Urinary bladder (tissue), 4 donors: ENCODE data around the gene PKN2. TPM values are rescaled to one million over a fixed set of nuclear protein-coding genes. Genes with fewer than 3 reads are reported as not detected.

ENCODE experiments used
- DNase-seq: peaks from one replicate; pipeline ENCODE4 v3.0.0-alpha.2; 2015; ENCODE audit errors: extremely low spot score
- H3K27ac ChIP-seq: one replicate; pipeline ENCODE4 v1.5.1; 2013; ENCODE audit warnings: low read depth, mild to moderate bottlenecking, moderate library complexity
- H3K36me3 ChIP-seq: one replicate; pipeline ENCODE4 v1.6.1; 2013; ENCODE audit warnings: mild to moderate bottlenecking, moderate library complexity; ENCODE audit not compliant: insufficient read depth
- H3K4me1 ChIP-seq: one replicate; pipeline ENCODE4 v1.6.1; 2013; ENCODE audit warnings: mild to moderate bottlenecking, moderate library complexity; ENCODE audit not compliant: insufficient read depth
- H3K4me3 ChIP-seq: one replicate; pipeline ENCODE4 v1.5.1; 2013; ENCODE audit warnings: low read depth, low read length
- WGBS: extraction: QIAGEN DNeasy Blood & Tissue Kit; methylation state at CpG from one replicate; pipeline ENCODE4 v1.1.7; 2013; 5-methylcytosine and 5-hydroxymethylcytosine counted together
- polyA plus RNA-seq: library from polyadenylated mRNA; stranded (reverse); fragments of 200-250 nt; gene quantifications from one replicate; pipeline ENCODE4 v1.2.3, GENCODE V29; 2013
- total RNA-seq: library from RNA; depleted of rRNA; stranded (reverse); fragments of >200 nt; gene quantifications from one replicate; pipeline ENCODE4 v1.2.3, GENCODE V29; 2014
- donor health status: healthy with polysubstance abuse.
- donor health status: healthy.

The PKN2 gene
- total and polyA plus RNA-seq, 2 donors, result 15.8 to 113 TPM

- H3K4me1 ChIP-seq, result no peaks in the 10 kb centered on the region
- H3K36me3 ChIP-seq, result no peaks in the 10 kb centered on the region
- H3K27ac ChIP-seq, result no peak overlapping the region
- no peak overlapping the region for H3K4me3 ChIP-seq
- no peak for DNase-seq
Measured at GRCh38 chr1:88659552-88659951, 24.5 kb upstream of the PKN2 start.

DNA sequence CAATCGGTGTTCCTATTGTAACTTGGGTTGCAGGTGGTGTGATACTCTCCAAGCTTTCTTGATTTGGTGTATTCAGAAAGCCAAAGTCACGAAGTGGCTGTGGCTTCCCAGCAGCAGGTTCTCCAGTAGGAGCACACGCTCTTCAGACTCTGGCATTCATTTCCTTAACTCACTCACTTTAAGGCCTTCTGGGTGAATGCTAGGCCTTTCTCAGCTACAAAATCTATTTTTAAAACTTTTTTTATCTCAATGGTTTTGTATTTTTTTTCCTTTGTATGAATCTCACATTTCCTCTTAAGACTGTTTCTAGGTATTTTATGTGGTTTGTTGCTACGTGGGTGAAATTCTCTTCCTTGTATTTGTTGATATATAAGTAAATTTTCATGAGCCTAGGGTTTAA, 22.9 kb upstream of the PKN2 start:
- 61% methylated on average over 4 of the region's 4 CpGs for WGBS

DNA sequence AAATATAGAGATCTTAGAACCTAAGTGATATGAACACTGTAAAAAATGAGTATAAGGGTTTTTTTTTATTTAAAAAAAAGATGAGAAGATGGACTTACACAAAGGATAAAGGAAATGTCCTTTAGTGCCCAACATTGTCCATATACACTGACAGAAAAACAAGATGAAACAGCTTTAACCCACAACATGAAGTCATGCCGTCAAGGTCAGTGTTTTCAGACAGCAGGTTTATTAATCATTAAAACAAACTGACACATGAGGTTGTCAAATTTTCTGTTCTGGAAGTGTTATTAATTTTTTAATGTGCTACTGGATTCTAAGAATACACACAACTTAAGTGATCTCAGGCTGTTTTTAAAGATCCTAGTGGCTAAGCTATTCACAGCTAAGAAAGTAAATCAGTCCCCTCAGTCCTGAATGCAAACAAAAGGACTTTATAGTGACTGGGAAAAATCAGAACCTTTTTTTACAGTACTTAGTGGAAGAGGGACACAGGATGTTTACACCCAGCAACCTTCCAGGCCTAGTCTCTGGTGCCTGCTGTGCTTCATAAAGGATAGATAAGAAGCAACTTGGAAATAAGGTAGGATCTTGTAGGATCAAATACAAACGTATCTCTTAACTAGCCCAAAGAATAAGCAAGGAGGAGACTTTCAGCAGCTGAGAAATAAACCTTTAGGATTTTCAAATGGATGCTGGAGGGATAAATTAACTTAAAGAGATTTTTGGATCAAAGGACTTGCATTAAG, 21.9 kb upstream of the PKN2 start:
- no peak overlapping the region for H3K27ac ChIP-seq
- H3K36me3 ChIP-seq, result no peaks in the 10 kb centered on the region
- no peak overlapping the region for H3K4me3 ChIP-seq
- no peaks in the 10 kb centered on the region for H3K4me1 ChIP-seq
- 33% methylated on average over 2 of the region's 2 CpGs for WGBS
- no peak for DNase-seq

More for the DNA sequence above, 22.9 kb upstream of the PKN2 start:
- Histone ChIP-seq H3K4me3 (no peak overlapping the region), H3K36me3 (no peaks in the 10 kb centered on the region), H3K27ac (no peak overlapping the region), H3K4me1 (no peaks in the 10 kb centered on the region)
- DNase-seq, result no peak

DNA sequence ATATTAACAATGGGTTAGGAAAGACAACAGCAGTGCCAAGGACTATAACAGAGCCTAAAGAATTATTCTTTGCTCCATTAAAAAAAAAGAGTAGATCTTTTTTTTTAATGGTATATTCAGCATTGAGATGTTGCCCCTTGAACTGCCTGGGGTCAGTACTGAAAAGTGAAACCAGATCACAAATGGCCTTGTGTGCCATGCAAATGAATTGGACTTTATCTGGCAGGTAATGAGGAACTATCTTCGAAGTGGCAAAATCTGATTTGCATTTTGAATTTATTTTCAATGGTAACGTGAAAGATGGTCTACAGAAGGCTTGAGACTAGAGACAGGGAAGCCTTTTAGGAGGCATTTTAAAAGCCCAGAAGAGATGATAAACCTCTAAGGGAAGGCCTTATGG, 21.4 kb upstream of the PKN2 start:
- Histone ChIP-seq H3K4me1 (no peaks in the 10 kb centered on the region), H3K27ac (no peak overlapping the region), H3K36me3 (no peaks in the 10 kb centered on the region), H3K4me3 (no peak overlapping the region)
- 47% methylated on average over 2 of the region's 2 CpGs for WGBS
- no peak for DNase-seq

- no peak overlapping the region for H3K27ac ChIP-seq
- H3K4me1 ChIP-seq, result no peaks in the 10 kb centered on the region
- no peaks in the 10 kb centered on the region for H3K36me3 ChIP-seq
- whole genome bisulfite sequencing, result 91% methylated on average over 3 of the region's 3 CpGs
- no peak for DNase-seq
- H3K4me3 ChIP-seq, result no peak overlapping the region
Measured at GRCh38 chr1:88668405-88668804, 15.7 kb upstream of the PKN2 start.

DNA sequence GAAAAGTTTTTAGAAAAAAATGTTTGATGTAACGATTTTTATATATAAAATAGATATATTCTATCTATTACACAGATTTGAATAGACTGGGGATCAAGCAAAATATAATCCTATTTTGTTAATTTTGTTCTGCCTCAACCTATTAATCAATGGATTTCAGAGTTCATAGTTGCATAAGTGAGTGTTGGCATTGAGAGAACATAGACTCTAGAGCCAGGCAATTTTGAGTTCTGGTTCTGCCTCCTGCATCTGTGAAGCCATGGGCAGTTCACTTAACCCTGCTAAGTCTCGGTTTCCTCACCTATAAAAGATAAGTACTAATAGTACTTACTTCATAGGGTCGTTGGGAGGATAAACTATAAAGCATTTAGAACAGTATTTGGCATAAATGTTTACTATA, 13.6 kb upstream of the PKN2 start:
- 67% methylated on average over 3 of the region's 3 CpGs for WGBS
- no peaks in the 10 kb centered on the region for H3K4me1 ChIP-seq
- H3K36me3 ChIP-seq, result no peaks in the 10 kb centered on the region
- DNase-seq, result no peak
- H3K27ac ChIP-seq, result no peak overlapping the region
- no peak overlapping the region for H3K4me3 ChIP-seq

- Histone ChIP-seq H3K27ac (no peak overlapping the region), H3K4me1 (peaks cover 2% of the 10 kb centered on the region), H3K4me3 (no peak overlapping the region), H3K36me3 (no peaks in the 10 kb centered on the region)
- DNase-seq, result no peak
Measured at GRCh38 chr1:88673446-88673845, 10.6 kb upstream of the PKN2 start.

DNA sequence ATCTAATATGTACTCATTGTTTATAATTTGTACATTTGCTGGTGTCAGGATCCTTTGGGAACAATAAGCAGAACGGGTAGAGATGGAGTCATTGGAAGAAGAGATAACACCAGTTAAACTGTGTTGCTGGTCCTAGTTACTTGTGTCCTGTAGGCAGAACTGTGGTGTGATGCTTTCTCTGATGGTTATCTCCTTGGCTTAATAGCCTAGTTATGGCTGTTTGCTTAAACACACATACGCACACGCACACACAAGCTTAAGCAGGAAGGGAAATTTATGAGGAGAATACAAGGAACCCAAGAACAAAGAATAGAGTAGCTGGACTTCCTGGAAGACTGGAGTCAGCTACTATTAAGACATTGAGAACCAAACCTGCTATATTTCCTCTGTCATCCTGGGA, 5.7 kb upstream of the PKN2 start:
- H3K27ac ChIP-seq, result no peak overlapping the region
- peaks cover 2% of the 10 kb centered on the region for H3K4me1 ChIP-seq
- no peak for DNase-seq
- WGBS, result 57% methylated on average over 3 of the region's 3 CpGs
- H3K4me3 ChIP-seq, result no peak overlapping the region
- H3K36me3 ChIP-seq, result no peaks in the 10 kb centered on the region

DNA sequence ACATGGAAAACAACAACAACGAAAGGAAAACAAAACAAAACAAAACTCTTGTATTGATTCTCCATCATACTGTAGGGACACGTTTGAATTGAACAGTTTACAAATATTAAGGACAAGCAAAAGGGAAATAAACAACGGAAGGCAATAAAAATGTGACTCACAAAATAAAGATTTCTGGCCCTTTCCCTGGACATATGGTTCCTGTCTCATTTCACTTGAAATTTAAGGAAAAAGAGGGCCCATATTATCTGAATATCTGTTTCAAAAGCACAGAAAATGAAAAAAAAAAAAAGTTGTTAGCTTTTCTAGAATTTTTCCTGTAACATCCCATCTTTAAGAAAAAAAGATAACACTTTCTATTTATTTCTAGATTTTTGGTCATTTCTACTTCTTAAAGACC, 3.6 kb upstream of the PKN2 start:
- WGBS, result 31% methylated on average over 3 of the region's 3 CpGs

GRCh38 chr1:88680911-88681622, 3.0 kb upstream of the PKN2 start:
- 92% methylated on average over 3 of the region's 3 CpGs for WGBS
- no peak overlapping the region for H3K27ac ChIP-seq
- peaks cover 2% of the 10 kb centered on the region for H3K4me1 ChIP-seq
- no peak overlapping the region for H3K4me3 ChIP-seq
- no peaks in the 10 kb centered on the region for H3K36me3 ChIP-seq
- no peak for DNase-seq

More for the DNA sequence above, 3.6 kb upstream of the PKN2 start:
- H3K36me3 ChIP-seq, result no peaks in the 10 kb centered on the region
- no peak overlapping the region for H3K4me3 ChIP-seq
- DNase-seq, result no peak
- peaks cover 2% of the 10 kb centered on the region for H3K4me1 ChIP-seq
- no peak overlapping the region for H3K27ac ChIP-seq

DNA sequence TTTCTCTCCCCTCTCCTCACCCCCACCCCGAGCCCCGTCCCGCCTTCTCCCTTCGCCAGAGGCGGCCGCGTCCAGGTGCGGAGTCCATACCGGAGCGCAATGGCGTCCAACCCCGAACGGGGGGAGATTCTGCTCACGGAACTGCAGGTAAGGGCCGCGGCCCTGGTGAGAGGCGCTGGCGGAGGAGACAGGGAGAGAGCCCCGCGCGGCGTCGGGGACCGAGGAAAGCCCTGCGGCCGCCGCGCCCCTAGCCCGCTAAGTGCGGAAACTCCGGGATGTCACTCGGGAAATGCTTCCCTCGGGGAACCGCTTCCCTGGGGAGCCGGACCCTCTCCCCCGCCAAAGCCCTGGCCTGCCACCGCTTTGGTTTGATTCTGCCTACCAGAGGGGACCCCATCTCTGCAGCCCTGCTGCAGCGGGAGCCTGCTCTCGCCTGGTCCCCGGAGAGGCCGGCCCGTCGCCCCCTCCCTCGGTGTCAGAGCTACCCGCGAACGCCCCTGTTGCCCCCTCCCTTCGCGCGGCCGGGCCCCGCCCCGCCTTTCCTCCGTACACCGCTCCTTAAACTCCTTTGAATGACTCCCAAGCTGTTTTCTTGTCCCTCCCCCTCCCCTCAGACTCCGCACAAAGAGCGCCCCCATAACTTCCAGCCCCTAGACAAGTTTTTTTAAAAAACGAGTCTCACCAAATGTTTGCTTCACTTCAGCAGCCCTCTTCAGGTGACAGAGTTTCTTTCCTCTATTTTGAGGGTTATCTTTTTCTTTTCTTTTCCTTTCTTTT, 597 bp downstream of the PKN2 start:
- Histone ChIP-seq H3K36me3 (no peaks in the 10 kb centered on the region), H3K4me3 (peak overlapping the region; percentile 91), H3K4me1 (no peaks in the 10 kb centered on the region), H3K27ac (peak overlapping the region; percentile 93)
- DNase-seq, result peak; percentile 49
- under 1% methylated on average over 58 of the region's 58 CpGs for WGBS

GRCh38 chr1:88685259-88685620, 1.2 kb downstream of the PKN2 start:
- Histone ChIP-seq H3K27ac (no peak overlapping the region), H3K4me3 (peak overlapping the region; percentile 91), H3K4me1 (no peaks in the 10 kb centered on the region), H3K36me3 (no peaks in the 10 kb centered on the region)
- WGBS, result under 1% methylated on average over 7 of the region's 7 CpGs
- DNase-seq, result no peak

- Histone ChIP-seq H3K4me1 (no peaks in the 10 kb centered on the region), H3K36me3 (no peaks in the 10 kb centered on the region), H3K4me3 (no peak overlapping the region), H3K27ac (no peak overlapping the region)
- WGBS, result 80% methylated on average over 3 of the region's 3 CpGs
- DNase-seq, result no peak
Measured at GRCh38 chr1:88691540-88691939, 7.5 kb downstream of the PKN2 start.

GRCh38 chr1:88695781-88696180, 11.7 kb downstream of the PKN2 start:
- Histone ChIP-seq H3K27ac (no peak overlapping the region), H3K4me3 (no peak overlapping the region), H3K4me1 (no peaks in the 10 kb centered on the region), H3K36me3 (no peaks in the 10 kb centered on the region)
- no peak for DNase-seq
- 81% methylated on average over 3 of the region's 3 CpGs for WGBS
